Ovary (tissue), 9 donors: ENCODE results near the gene HAPSTR1. TPM values are rescaled to one million over a fixed set of nuclear protein-coding genes. Genes with fewer than 3 reads are reported as not detected.
"Not testable (repeated sequence)": the region's sequence is repeated elsewhere in the genome, so short reads cannot be mapped to it uniquely, and the experiment has no call there.

ENCODE experiments used
- DNase-seq, 5 donors: peaks; one replicate each; pipeline ENCODE4 v3.0.0-alpha.2; 2019 to 2020
- H3K27ac ChIP-seq, 2 donors: fragments of 200-600 bp; one replicate each; pipeline versions ENCODE4 v1.5.1 to v1.8.0; 2019 to 2022
- H3K27me3 ChIP-seq: fragments of 200-600 bp; one replicate; pipeline ENCODE4 v1.8.0; 2022
- H3K36me3 ChIP-seq: fragments of 200-600 bp; sonication (generic); one replicate; pipeline ENCODE4 v1.5.1; 2019
- H3K4me1 ChIP-seq: one replicate; pipeline ENCODE4 v1.8.1; 2013; ENCODE audit warnings: mild to moderate bottlenecking, moderate library complexity; ENCODE audit not compliant: insufficient read depth
- H3K4me3 ChIP-seq: fragments of 200-600 bp; sonication (generic); one replicate; pipeline ENCODE4 v1.5.1; 2017
- H3K9me3 ChIP-seq, 2 donors: fragments of 200-600 bp in 1 of 2; sonication (generic) in 1 of 2; one replicate each; pipeline versions ENCODE4 v1.5.1 to v1.8.1; 2013 to 2019; ENCODE audit warnings: mild to moderate bottlenecking in 1 of 2, moderate library complexity in 1 of 2
- CTCF ChIP-seq, 3 donors: fragments of 450-650 bp in 2 of 3; fragments of 200-600 bp in 1 of 3; IDR thresholded peaks; one replicate each; pipeline versions ENCODE4 v1.5.1 to v1.8.0; 2016 to 2022; ENCODE audit warnings: antibody characterized with exemption in 3 of 3, mild to moderate bottlenecking in 1 of 3
- EP300 ChIP-seq: sonication (generic); formaldehyde crosslinking; IDR thresholded peaks from one replicate; pipeline ENCODE4 v1.6.1; 2017; ENCODE audit warnings: antibody characterized with exemption
- POLR2A ChIP-seq: fragments of 450-650 bp; IDR thresholded peaks from one replicate; pipeline ENCODE4 v1.6.1; 2017; ENCODE audit warnings: antibody characterized with exemption, mild to moderate bottlenecking, moderate library complexity
- WGBS, 3 donors: extraction: QIAGEN DNeasy Blood & Tissue Kit in 1 of 3; methylation state at CpG; one replicate each; pipeline versions ENCODE4 v1.1.5 to v1.1.7; 2013 to 2017; 5-methylcytosine and 5-hydroxymethylcytosine counted together
- intact Hi-C, 4 donors: fragments of 100-400 bp; cut with DNase I; formaldehyde crosslinking; loops; one replicate each; pipeline versions ENCODE4 v1.11.0 to v1.15.1; 2022 to 2023
- polyA plus RNA-seq, 2 donors: library from polyadenylated mRNA; stranded (reverse); fragments of 200-250 nt in 1 of 2; fragments of 350-450 nt in 1 of 2; fragmentation: Illumina TruSeq in 1 of 2; extraction: RNeasy Lipid Tissue Mini Kit (QIAGEN cat#74804) in 1 of 2; gene quantifications; one replicate each; pipeline ENCODE4 v1.2.3, GENCODE V29; 2013 to 2014
- total RNA-seq, 7 donors: library from RNA; depleted of rRNA in 2 of 7; stranded (reverse); fragments of >200 nt in 2 of 7; fragmentation: NEBNext Ultra II Directional in 3 of 7; extraction: Animal tissue kit (Norgen Biotek cat#: 25700) in 3 of 7; gene quantifications; one replicate each; pipeline versions ENCODE4 v1.1.0 to v1.2.4, GENCODE V29; 2016 to 2023
- donor health status: DM: no; HTN: no; CAD: no; lungs with moderate emphysema.
- donor health status: DM: no; HTN: no; CAD: no.
- donor health status: Bipolar disorder and iron deficiency.
- donor health status: DM: yes; HTN: yes; CAD: no.
- donor health status: DM: no; HTN: no; CAD: no.
- donor health status: DM: yes; HTN: yes; CAD: no.

HAPSTR1 gene
- total and polyA plus RNA-seq, 9 donors: 15.7 to 76.1 (median 48.0) TPM

- Histone ChIP-seq H3K36me3 (no peaks in the 10 kb centered on the region), H3K4me3 (no peak overlapping the region), H3K27ac (no peak overlapping the region), H3K9me3 (no peaks in the 10 kb centered on the region), H3K4me1 (peaks cover 2% of the 10 kb centered on the region), H3K27me3 (no peaks in the 10 kb centered on the region)
- intact Hi-C loops: no loop called here
- no peak for DNase-seq
- 95 to 96% (median 95%) methylated on average over 4 of the region's 4 CpGs for WGBS, 3 donors
- no peak for TF ChIP-seq POLR2A
- no peak for TF ChIP-seq CTCF (IDR thresholded peaks at IDR 0.05)
- TF ChIP-seq EP300: no peak
Observed at GRCh38 chr16:9079430-9079812, 12.0 kb upstream of the HAPSTR1 start.

GRCh38 chr16:9081158-9081557 lies 10.3 kb upstream of the HAPSTR1 start:
- intact Hi-C loops: no loop called here
- no peaks in the 10 kb centered on the region for H3K27me3 ChIP-seq
- H3K27ac ChIP-seq: no peak overlapping the region
- DNase-seq: peak in 2 of 5 donors; percentile 36 to 44
- peaks cover 2% of the 10 kb centered on the region for H3K4me1 ChIP-seq
- no peaks in the 10 kb centered on the region for H3K36me3 ChIP-seq
- H3K4me3 ChIP-seq: no peak overlapping the region
- H3K9me3 ChIP-seq: no peaks in the 10 kb centered on the region
- TF ChIP-seq EP300 (no peak), POLR2A (no peak)
- WGBS, 3 donors: 29 to 41% (median 34%) methylated on average over 1 of the region's 1 CpG

- Histone ChIP-seq H3K27me3 (no peaks in the 10 kb centered on the region), H3K4me1 (peaks cover 2% of the 10 kb centered on the region), H3K36me3 (no peaks in the 10 kb centered on the region), H3K4me3 (no peak overlapping the region), H3K9me3 (no peaks in the 10 kb centered on the region), H3K27ac (no peak overlapping the region)
- TF ChIP-seq EP300 (no peak), CTCF (IDR thresholded peaks at IDR 0.05) (no peak), POLR2A (no peak)
- intact Hi-C loops: no loop called here
- DNase-seq: no peak
- 81 to 84% (median 81%) methylated on average over 6 of the region's 6 CpGs for WGBS, 3 donors
Observed at GRCh38 chr16:9081843-9082242, 9.6 kb upstream of the HAPSTR1 start.

GRCh38 chr16:9082422-9082821 lies 9.0 kb upstream of the HAPSTR1 start:
- H3K27me3 ChIP-seq: no peaks in the 10 kb centered on the region
- DNase-seq: no peak
- no peaks in the 10 kb centered on the region for H3K36me3 ChIP-seq
- TF ChIP-seq POLR2A: no peak
- peaks cover 2% of the 10 kb centered on the region for H3K4me1 ChIP-seq
- WGBS, 3 donors: 78 to 98% (median 83%) methylated on average over 7 of the region's 7 CpGs
- H3K4me3 ChIP-seq: no peak overlapping the region
- H3K9me3 ChIP-seq: no peaks in the 10 kb centered on the region
- intact Hi-C loops: no loop called here
- no peak overlapping the region for H3K27ac ChIP-seq

- WGBS, 3 donors: 91 to 95% (median 93%) methylated on average over 7 of the region's 7 CpGs
- intact Hi-C loops: not testable (repeated sequence)
Observed at GRCh38 chr16:9087733-9088132, 3.7 kb upstream of the HAPSTR1 start.

GRCh38 chr16:9088848-9089247 lies 2.6 kb upstream of the HAPSTR1 start:
- H3K27ac ChIP-seq: no peak overlapping the region
- no peaks in the 10 kb centered on the region for H3K36me3 ChIP-seq
- TF ChIP-seq CTCF (IDR thresholded peaks at IDR 0.05): no peak
- TF ChIP-seq POLR2A: no peak
- no peak for TF ChIP-seq EP300
- H3K4me3 ChIP-seq: no peak overlapping the region
- 82 to 89% (median 84%) methylated on average over 10 of the region's 10 CpGs for WGBS, 3 donors
- no peak for DNase-seq
- H3K9me3 ChIP-seq: no peaks in the 10 kb centered on the region
- H3K27me3 ChIP-seq: no peaks in the 10 kb centered on the region
- no peaks in the 10 kb centered on the region for H3K4me1 ChIP-seq
- intact Hi-C loops: no loop called here

More at GRCh38 chr16:9087733-9088132, 3.7 kb upstream of the HAPSTR1 start:
- H3K4me3 ChIP-seq, H3K36me3 ChIP-seq, H3K27me3 ChIP-seq, DNase-seq, H3K27ac ChIP-seq, H3K9me3 ChIP-seq, H3K4me1 ChIP-seq: not testable (repeated sequence)
